T-cell (primary cell): ENCODE measurements around the gene ZNF410. TPM values are rescaled to one million over a fixed set of nuclear protein-coding genes. Genes with fewer than 3 reads are reported as not detected.
A peak's percentile ranks its signal among the peaks of the same experiment; 100 is the strongest.

ENCODE experiments used
- ATAC-seq, 4 experiments: fragments of 200-7000 bp in 3 of 4; fragments of 150-1000 bp in 1 of 4; cut with Tn5 transposase; replicated peaks in 1 of 4; 1 replicate in 3 of 4; 2 replicates in 1 of 4; pipeline ENCODE4 v1.10.0; 2021; ENCODE audit warnings: moderate library complexity in 3 of 4, mild to moderate bottlenecking in 2 of 4, moderate number of reproducible peaks in 1 of 4
- CTCF ChIA-PET, 2 donors: fragments of 300-600 bp; sonication (Branson Sonifier 250); formaldehyde crosslinking; loops; one replicate each; lab custom pipeline; 2022; ENCODE audit warnings: antibody characterized with exemption in 2 of 2; lab: Charles Lee
- POLR2A ChIA-PET, 2 donors: fragments of 300-600 bp; sonication (Branson Sonifier 250); formaldehyde crosslinking; loops; one replicate each; lab custom pipeline; 2022; ENCODE audit warnings: antibody characterized with exemption in 2 of 2; lab: Charles Lee
- DNase-seq, 35 experiments: peaks; one replicate each; pipeline versions ENCODE4 v3.0.0 to v3.0.0-alpha.2; 2013 to 2023
- H3K27ac ChIP-seq: one replicate; pipeline ENCODE4 v1.5.1; 2013; ENCODE audit warnings: low read length
- H3K27me3 ChIP-seq, 2 experiments: replicated peaks in 1 of 2; 1 replicate in 1 of 2; 2 replicates in 1 of 2; pipeline versions ENCODE4 v1.6.1 to v1.7.0; 2013; ENCODE audit warnings: low read length in 1 of 2, mixed read lengths in 1 of 2; ENCODE audit not compliant: control insufficient read depth in 2 of 2, insufficient read depth in 2 of 2; ENCODE audit errors: extremely low read depth in 1 of 2
- H3K36me3 ChIP-seq, 2 donors: 1 replicate in 1 of 2; 2 replicates in 1 of 2; pipeline versions ENCODE4 v1.6.1 to v1.7.0; 2013; ENCODE audit warnings: low read length in 1 of 2; ENCODE audit not compliant: control insufficient read depth in 2 of 2, insufficient read depth in 1 of 2; ENCODE audit errors: extremely low read depth in 1 of 2
- H3K4me1 ChIP-seq, 2 experiments: 1 replicate in 1 of 2; 2 replicates in 1 of 2; pipeline versions ENCODE4 v1.6.1 to v1.7.0; 2013; ENCODE audit warnings: low read length in 2 of 2, mixed read lengths in 1 of 2; ENCODE audit not compliant: insufficient read depth in 2 of 2, control insufficient read depth in 1 of 2; ENCODE audit errors: extremely low read depth in 1 of 2
- H3K4me3 ChIP-seq, 2 donors: 1 replicate in 1 of 2; 2 replicates in 1 of 2; pipeline versions ENCODE4 v1.5.1 to v1.7.0; 2013; ENCODE audit warnings: mild to moderate bottlenecking in 2 of 2, low read length in 1 of 2, moderate library complexity in 1 of 2; ENCODE audit not compliant: control insufficient read depth in 1 of 2; ENCODE audit errors: extremely low read depth in 1 of 2
- H3K9me3 ChIP-seq: 2 replicates; pipeline ENCODE4 v1.7.0; 2013
- H3K27ac Mint-ChIP-seq, 2 donors: one replicate each; pipeline ENCODE4 v1.8.0; 2020 to 2021; ENCODE audit warnings: mild to moderate bottlenecking in 2 of 2, mixed read lengths in 2 of 2
- H3K27me3 Mint-ChIP-seq, 2 donors: one replicate each; pipeline ENCODE4 v1.8.0; 2021 to 2022; ENCODE audit warnings: mixed read lengths in 2 of 2
- H3K36me3 Mint-ChIP-seq: one replicate; pipeline ENCODE4 v1.8.0; 2021; ENCODE audit warnings: mixed read lengths
- H3K4me1 Mint-ChIP-seq, 3 donors: one replicate each; pipeline ENCODE4 v1.8.0; 2020 to 2022; ENCODE audit warnings: mixed read lengths in 3 of 3, mild to moderate bottlenecking in 1 of 3
- H3K4me3 Mint-ChIP-seq, 3 donors: one replicate each; pipeline ENCODE4 v1.8.0; 2020 to 2022; ENCODE audit warnings: mild to moderate bottlenecking in 3 of 3, mixed read lengths in 3 of 3, moderate library complexity in 3 of 3
- H3K9me3 Mint-ChIP-seq, 3 donors: one replicate each; pipeline ENCODE4 v1.8.0; 2020 to 2022; ENCODE audit warnings: mixed read lengths in 3 of 3
- WGBS: methylation state at CpG from one replicate; pipeline ENCODE4 v1.1.5; 2013; ENCODE audit warnings: missing lambda C conversion rate; ENCODE audit not compliant: insufficient coverage; 5-methylcytosine and 5-hydroxymethylcytosine counted together
- total RNA-seq, 35 experiments: library from RNA in 6 of 35; stranded (reverse) in 6 of 35; fragments of 120-200 nt in 1 of 35; gene quantifications; one replicate each; pipeline versions ENCODE4 v1.2.1 to v1.2.4 and lab custom pipeline; 2013 to 2026

ZNF410 gene
- total RNA-seq, 5 donors from 2014 or later (not counting 1 experiment from before 2014, with no cell fraction given), result 39.5 to 77.3 (median 40.3) TPM

DNA sequence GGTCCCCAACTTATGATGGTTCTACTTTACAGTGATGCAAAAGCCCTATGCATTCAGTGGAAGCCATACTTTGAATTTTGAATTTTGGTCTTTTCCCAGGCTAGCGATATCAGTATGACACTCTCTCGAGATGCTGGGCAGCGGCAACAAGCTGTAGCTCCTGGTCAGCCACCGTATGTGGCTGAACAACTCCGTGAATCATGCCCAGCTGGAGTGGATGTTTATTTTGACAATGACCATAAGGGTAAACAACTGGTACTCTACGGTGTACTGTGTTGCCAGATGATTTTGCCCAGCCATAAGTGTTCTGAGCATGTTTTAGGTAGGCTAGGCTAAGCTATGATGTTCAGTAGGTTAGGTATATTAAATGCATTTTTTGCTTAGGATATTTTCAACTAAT, 8.2 kb upstream of the ZNF410 start:
- H3K36me3 Mint-ChIP-seq, result peaks cover 3% of the 10 kb centered on the region
- CTCF ChIA-PET, result no interaction called here
- POLR2A ChIA-PET, result no interaction called here

GRCh38 chr14:73879027-73879426, 7.6 kb upstream of the ZNF410 start:
- POLR2A ChIA-PET, result no interaction called here
- CTCF ChIA-PET, result interaction anchor here in 1 of 2 donors (0.6 kb wide), 1 partner anchor 13 kb away, joined by 3 read pairs; no protein-coding TSS in a partner anchor
- no peak overlapping the region for H3K4me3 Mint-ChIP-seq
- Histone ChIP-seq H3K36me3 (no peaks in the 10 kb centered on the region), H3K27me3 (no peaks in the 10 kb centered on the region), H3K9me3 (no peaks in the 10 kb centered on the region), H3K4me3 (no peak overlapping the region), H3K27ac (no peak overlapping the region), H3K4me1 (no peaks in the 10 kb centered on the region)
- ATAC-seq (no peak), DNase-seq (no peak)
- H3K9me3 Mint-ChIP-seq, result no peaks in the 10 kb centered on the region
- no peak overlapping the region for H3K27ac Mint-ChIP-seq
- H3K4me1 Mint-ChIP-seq, result no peaks in the 10 kb centered on the region
- no peaks in the 10 kb centered on the region for H3K27me3 Mint-ChIP-seq
- no peaks in the 10 kb centered on the region for H3K36me3 Mint-ChIP-seq
- no CpG with 5 or more reads among the region's 1 CpG for WGBS

More for the DNA sequence above, 8.2 kb upstream of the ZNF410 start:
- Histone ChIP-seq H3K36me3 (no peaks in the 10 kb centered on the region), H3K4me3 (no peak overlapping the region), H3K27me3 (no peaks in the 10 kb centered on the region), H3K9me3 (no peaks in the 10 kb centered on the region), H3K27ac (no peak overlapping the region), H3K4me1 (no peaks in the 10 kb centered on the region)
- no peaks in the 10 kb centered on the region for H3K9me3 Mint-ChIP-seq
- no peak overlapping the region for H3K27ac Mint-ChIP-seq
- 90% methylated on average over 6 of the region's 6 CpGs for WGBS
- ATAC-seq, result no peak
- no peaks in the 10 kb centered on the region for H3K4me1 Mint-ChIP-seq
- no peak for DNase-seq
- H3K4me3 Mint-ChIP-seq, result no peak overlapping the region
- H3K27me3 Mint-ChIP-seq, result no peaks in the 10 kb centered on the region

DNA sequence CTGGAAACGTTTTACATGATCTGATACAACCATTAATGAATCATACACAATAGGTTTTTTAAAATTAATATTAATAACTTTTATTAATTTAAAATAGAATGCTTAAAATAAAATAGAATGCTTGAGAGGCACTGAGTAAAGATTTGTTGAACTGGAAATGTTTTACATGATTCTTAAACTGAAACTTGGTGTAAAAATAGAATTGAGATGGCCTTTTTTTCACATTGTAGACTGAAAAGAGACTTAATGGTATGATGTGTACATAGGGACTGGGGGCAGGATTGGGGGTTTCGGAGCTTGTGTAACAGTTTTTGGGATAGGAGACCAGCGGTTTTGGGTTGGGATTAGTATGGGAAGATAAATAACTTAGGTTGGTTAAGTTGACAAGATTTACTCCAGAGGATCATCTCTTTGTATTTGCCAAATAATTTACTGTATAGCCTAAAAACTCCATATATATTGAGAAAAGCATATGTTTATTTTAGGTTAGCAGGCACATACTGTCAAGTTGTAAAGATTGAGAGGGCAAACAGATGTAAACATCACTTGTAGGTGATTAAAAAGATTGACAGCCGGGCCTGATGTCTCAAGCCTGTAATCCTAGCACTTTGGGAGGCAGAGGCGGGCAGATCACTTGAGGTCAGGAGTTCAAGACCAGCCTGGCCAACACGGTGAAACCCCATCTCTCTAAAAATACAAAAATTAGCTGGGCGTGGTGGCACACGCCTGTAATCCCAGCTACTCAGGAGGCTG, 2.0 kb upstream of the ZNF410 start:
- H3K4me1 Mint-ChIP-seq, result peaks cover 41 to 48% (median 41%) of the 10 kb centered on the region in 3 donors
- WGBS, result 100% methylated on average over 1 of the region's 8 CpGs

GRCh38 chr14:73887318-73887616, 608 bp downstream of the ZNF410 start:
- H3K4me3 ChIP-seq, result peak overlapping the region; percentile 68 to 93
- Mint-ChIP-seq H3K27ac (peak overlapping the region; percentile 96 to 99), H3K9me3 (no peaks in the 10 kb centered on the region), H3K27me3 (no peaks in the 10 kb centered on the region), H3K4me3 (peak overlapping the region; percentile 92 to 99 (median 99)), H3K36me3 (peaks cover 4% of the 10 kb centered on the region), H3K4me1 (peaks cover 52 to 58% (median 56%) of the 10 kb centered on the region in 3 donors)
- H3K27ac ChIP-seq, result peak overlapping the region; percentile 93
- CTCF ChIA-PET, result interaction anchor here in 1 of 2 donors (1.1 kb wide), 1 partner anchor 17 kb away, joined by 3 read pairs; no protein-coding TSS in a partner anchor
- H3K36me3 ChIP-seq, result peaks cover 0 to 2% of the 10 kb centered on the region in 2 donors
- DNase-seq (peak in 1 of 35 experiments; percentile 2), ATAC-seq (no peak)
- WGBS, result no CpG with 5 or more reads among the region's 7 CpGs
- POLR2A ChIA-PET, result interaction anchor here in 1 of 2 donors (0.6 to 1.4 kb wide), 4 partner anchors 8 to 751 kb away, joined by 3 to 5 read pairs (median 4); a partner anchor contains a TSS
- peaks cover 12 to 17% of the 10 kb centered on the region in 2 experiments for H3K4me1 ChIP-seq
- no peaks in the 10 kb centered on the region for H3K27me3 ChIP-seq
- H3K9me3 ChIP-seq, result no peaks in the 10 kb centered on the region

More for the DNA sequence above, 2.0 kb upstream of the ZNF410 start:
- POLR2A ChIA-PET, result no interaction called here
- DNase-seq, result no peak
- Mint-ChIP-seq H3K9me3 (no peaks in the 10 kb centered on the region), H3K36me3 (no peaks in the 10 kb centered on the region), H3K27ac (peak overlapping the region in 1 of 2 donors; percentile 35), H3K27me3 (no peaks in the 10 kb centered on the region), H3K4me3 (peak overlapping the region; percentile 52 to 99 (median 92))
- Histone ChIP-seq H3K9me3 (no peaks in the 10 kb centered on the region), H3K36me3 (no peaks in the 10 kb centered on the region), H3K4me1 (peaks cover 12 to 17% of the 10 kb centered on the region in 2 experiments), H3K4me3 (no peak overlapping the region), H3K27ac (no peak overlapping the region), H3K27me3 (no peaks in the 10 kb centered on the region)
- CTCF ChIA-PET, result no interaction called here
- no peak for ATAC-seq

DNA sequence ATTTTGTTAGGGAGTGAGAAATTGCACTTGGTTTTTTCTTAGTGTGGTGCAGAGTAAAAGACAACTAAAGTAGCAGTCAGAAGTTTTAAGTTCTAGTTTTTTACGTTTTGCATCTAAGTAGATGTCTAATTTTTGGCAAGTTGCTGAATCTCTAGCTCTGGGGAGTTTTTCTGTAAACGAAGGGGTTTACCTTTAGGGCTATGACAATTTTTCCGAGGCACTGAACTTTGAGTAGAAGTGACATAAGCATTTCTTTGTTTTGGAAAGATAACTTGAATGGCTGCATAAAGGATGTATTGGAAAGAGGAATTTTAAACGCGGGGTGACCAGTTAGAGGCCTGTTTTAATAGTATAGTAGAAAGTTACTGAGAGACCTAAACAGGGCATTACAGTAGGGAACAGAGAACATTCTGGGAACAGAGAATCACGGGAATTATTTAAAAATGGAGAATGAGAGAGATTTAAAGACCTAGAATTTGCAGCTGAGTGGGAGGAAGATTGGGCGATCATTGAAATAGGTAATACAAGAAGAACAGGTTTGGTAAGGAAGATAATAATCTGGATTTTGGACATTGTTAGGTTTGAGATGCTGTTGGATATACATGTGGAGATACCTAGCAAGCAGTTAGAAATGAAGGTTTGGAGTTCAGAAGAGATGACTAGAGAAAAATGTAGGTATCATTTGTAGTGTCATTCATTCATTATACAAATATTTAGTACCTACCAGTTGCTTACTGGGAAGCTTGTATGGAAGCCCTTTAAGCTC, 1.2 kb downstream of the ZNF410 start:
- Mint-ChIP-seq H3K9me3 (no peaks in the 10 kb centered on the region), H3K27ac (peak overlapping the region; percentile 96 to 99), H3K4me1 (peaks cover 52 to 58% (median 56%) of the 10 kb centered on the region in 3 donors), H3K36me3 (peaks cover 4% of the 10 kb centered on the region), H3K4me3 (peak overlapping the region; percentile 92 to 99 (median 99)), H3K27me3 (no peaks in the 10 kb centered on the region)
- Histone ChIP-seq H3K27ac (peak overlapping the region; percentile 93), H3K4me3 (peak overlapping the region; percentile 68 to 93), H3K4me1 (peaks cover 12 to 17% of the 10 kb centered on the region in 2 experiments), H3K9me3 (no peaks in the 10 kb centered on the region), H3K27me3 (no peaks in the 10 kb centered on the region), H3K36me3 (peaks cover 0 to 2% of the 10 kb centered on the region in 2 donors)
- POLR2A ChIA-PET, result interaction anchor here in 1 of 2 donors (0.6 to 1.2 kb wide), 3 partner anchors 11 to 877 kb away, joined by 3 to 4 read pairs (median 3); partner anchors contain the start of gene FAM161B
- DNase-seq (peak in 1 of 35 experiments; percentile 43), ATAC-seq (no peak)
- 17% methylated on average over 7 of the region's 7 CpGs for WGBS
- CTCF ChIA-PET, result interaction anchor here in 1 of 2 donors (0.6 to 1.0 kb wide), 3 partner anchors 82 to 159 kb away, joined by 3 to 4 read pairs (median 3); no protein-coding TSS in a partner anchor

- no CpG with 5 or more reads among the region's 3 CpGs for WGBS
- ATAC-seq, result no peak
- CTCF ChIA-PET, result interaction anchor here in 1 of 2 donors (0.6 to 1.0 kb wide), 4 partner anchors 82 to 319 kb away, joined by 3 to 4 read pairs (median 3); partner anchors contain the start of gene ACOT2
Observed at GRCh38 chr14:73888460-73888725, 1.7 kb downstream of the ZNF410 start.

More at GRCh38 chr14:73888460-73888725, 1.7 kb downstream of the ZNF410 start:
- POLR2A ChIA-PET, result interaction anchor here in 1 of 2 donors (0.6 to 1.2 kb wide), 3 partner anchors 11 to 876 kb away, joined by 3 to 4 read pairs (median 3); partner anchors contain the start of gene FAM161B
- peaks cover 4% of the 10 kb centered on the region for H3K36me3 Mint-ChIP-seq
- no peaks in the 10 kb centered on the region for H3K9me3 Mint-ChIP-seq
- H3K4me1 ChIP-seq, result peaks cover 12 to 17% of the 10 kb centered on the region in 2 experiments
- DNase-seq, result no peak
- H3K27me3 Mint-ChIP-seq, result no peaks in the 10 kb centered on the region
- H3K27ac Mint-ChIP-seq, result peak overlapping the region; percentile 96 to 99
- no peak overlapping the region for H3K4me3 ChIP-seq
- peaks cover 52 to 58% (median 56%) of the 10 kb centered on the region in 3 donors for H3K4me1 Mint-ChIP-seq
- H3K27ac ChIP-seq, result peak overlapping the region; percentile 93
- H3K4me3 Mint-ChIP-seq, result peak overlapping the region; percentile 92 to 99 (median 99)
- peaks cover 0 to 5% of the 10 kb centered on the region in 2 donors for H3K36me3 ChIP-seq
- H3K9me3 ChIP-seq, result no peaks in the 10 kb centered on the region
- no peaks in the 10 kb centered on the region for H3K27me3 ChIP-seq
